HG02798 (cell line): ENCODE data around the gene HLA-DMA.
A peak's percentile ranks its signal among the peaks of the same experiment; 100 is the strongest.

ENCODE experiments used
- ATAC-seq: cut with Tn5 transposase; IDR thresholded peaks from one replicate; pipeline ENCODE4 v1.9.1; 2021; ENCODE audit warnings: mild to moderate bottlenecking; ENCODE audit not compliant: unreplicated experiment, poor library complexity

Gene HLA-DMA

DNA sequence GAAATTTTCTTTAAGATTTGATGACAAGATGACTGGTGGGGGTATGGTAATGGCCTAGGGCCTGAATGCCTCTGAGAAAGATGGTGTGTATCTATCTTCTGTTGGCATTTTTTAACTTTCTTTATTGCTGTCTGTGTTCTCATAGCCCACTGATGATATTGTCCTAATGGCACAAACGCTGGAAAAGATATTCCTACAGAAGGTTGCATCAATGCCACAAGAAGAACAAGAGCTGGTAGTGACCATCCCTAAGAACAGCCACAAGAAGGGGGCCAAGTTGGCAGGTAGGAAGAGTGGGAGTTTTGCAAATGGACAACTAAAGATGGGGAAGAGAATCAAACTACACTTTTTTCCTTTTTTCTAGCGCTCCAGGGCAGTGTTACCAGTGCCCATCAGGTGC lies 23.0 kb upstream of the HLA-DMA start:
- no peak for ATAC-seq

GRCh38 chr6:32974541-32975308 lies 21.8 kb upstream of the HLA-DMA start:
- ATAC-seq: no peak

DNA sequence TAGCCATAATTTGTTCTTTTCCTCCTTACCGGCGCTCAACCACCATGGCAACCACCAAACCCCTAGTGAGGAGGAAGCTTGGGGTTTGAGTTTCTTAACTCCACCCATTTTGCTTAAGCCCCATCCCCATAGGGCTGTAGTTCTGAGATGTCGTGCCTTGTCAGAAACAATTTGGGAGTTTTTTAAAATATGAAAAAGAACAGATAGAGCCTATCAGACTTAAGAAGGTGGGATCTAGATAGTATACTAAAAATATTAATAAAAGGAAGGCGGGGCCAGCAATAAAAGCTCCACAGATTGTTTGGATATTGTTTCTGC lies 21.1 kb upstream of the HLA-DMA start:
- no peak for ATAC-seq

GRCh38 chr6:32973144-32974015 lies 20.5 kb upstream of the HLA-DMA start:
- no peak for ATAC-seq

DNA sequence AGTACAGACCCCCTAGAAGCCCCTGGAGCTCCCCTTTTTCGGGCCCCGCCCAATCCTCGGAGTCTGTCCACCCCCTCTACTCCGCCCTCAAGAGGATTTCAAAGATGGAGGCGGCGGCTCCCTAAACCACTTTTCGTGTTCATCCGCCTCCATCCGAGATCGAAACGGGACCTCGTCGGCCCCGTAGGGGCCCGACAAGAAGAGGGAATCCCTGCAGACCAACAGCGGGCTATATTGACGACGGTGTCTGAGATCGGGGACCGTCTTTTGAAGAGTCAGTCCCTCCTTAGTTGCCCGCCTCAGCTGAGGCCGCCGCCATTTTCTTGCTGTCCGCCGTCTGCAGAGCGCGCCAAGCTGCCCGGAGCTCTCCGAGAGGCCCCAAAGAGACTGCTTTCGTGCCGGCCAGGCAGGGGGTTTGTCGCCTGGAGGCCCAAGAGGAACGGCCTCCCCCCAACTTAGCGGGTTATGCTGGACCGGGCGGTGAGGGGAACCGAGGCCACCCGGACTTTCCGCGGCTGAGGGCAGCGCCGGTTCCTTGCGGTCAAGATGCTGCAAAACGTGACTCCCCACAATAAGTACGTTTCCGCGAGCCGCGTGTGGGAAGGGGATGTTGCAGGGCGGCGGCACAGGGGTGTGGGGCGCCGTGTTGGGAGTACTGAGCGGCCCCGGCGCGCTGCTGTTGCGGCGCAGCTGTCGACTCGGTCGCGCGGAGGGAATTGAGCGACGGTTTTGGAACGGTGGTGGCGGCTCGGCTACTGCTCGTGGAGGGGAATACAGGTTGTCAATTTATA lies 19.7 kb upstream of the HLA-DMA start:
- ATAC-seq: no peak

GRCh38 chr6:32971581-32972352 lies 18.9 kb upstream of the HLA-DMA start:
- ATAC-seq: peak; percentile 55

DNA sequence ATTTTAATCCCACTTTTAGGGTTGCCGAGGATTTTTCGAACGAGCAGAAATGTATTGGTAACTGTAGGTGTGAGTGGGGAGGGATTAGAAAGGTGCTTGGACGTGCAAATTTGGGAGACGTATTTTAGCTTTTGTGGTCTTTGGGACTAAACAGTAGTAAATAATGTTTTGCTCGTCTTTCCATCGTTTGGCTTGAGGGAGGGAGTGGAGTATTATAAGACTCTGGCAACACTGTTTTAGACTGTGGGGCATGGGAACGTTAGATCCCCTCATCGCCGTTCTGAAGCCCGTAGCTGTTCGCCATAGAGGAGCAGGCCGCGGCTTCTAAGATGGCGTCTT lies 18.3 kb upstream of the HLA-DMA start:
- no peak for ATAC-seq

- ATAC-seq: no peak
Measured at GRCh38 chr6:32970413-32971241, 17.7 kb upstream of the HLA-DMA start.

DNA sequence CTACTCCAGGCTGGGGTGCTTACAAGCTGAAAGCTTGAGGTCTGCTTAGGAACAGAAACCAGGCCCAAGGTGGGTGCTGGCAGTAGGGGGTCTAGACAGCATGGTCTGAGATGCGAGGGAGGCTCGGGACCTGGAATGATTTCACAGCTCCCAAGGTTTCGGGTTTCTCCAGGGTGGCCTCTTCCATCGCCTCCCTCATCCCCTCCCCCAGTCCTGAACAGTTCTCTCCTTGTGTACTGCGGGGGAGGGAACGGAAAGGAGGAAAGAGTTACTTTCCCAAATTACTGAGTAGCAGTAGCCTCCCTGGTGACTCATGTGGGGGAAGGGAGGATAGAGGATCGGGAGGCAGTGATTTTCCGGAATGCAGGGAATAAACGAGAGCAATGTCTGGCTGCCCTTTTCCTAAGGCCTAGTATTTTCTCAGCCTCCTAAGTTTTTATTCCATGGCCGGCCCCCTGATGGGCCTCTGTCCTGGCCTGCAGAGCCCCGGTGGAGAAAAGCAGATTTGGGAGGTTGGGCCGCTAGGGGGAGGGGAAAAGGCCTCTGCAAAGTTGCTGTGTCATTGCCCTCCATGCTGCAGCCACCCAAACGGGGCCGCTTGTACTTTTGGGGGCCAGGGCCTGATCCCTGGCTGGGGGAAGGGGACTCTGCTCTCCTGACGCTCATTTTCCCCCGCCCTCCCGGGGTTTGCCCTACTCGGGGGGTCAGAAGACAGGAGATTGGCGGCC lies 17.0 kb upstream of the HLA-DMA start:
- ATAC-seq: no peak

- ATAC-seq: no peak
Measured at GRCh38 chr6:32968867-32969684, 16.2 kb upstream of the HLA-DMA start.

GRCh38 chr6:32968093-32968866 lies 15.4 kb upstream of the HLA-DMA start, which contains the start of gene BRD2:
Gene BRD2, plus strand, starts transcription at chr6:32968594. Its CDS starts 4,305 bp downstream, at chr6:32972899.
- ATAC-seq: peak; percentile 34

GRCh38 chr6:32967151-32968091 lies 14.5 kb upstream of the HLA-DMA start:
- no peak for ATAC-seq

GRCh38 chr6:32964776-32965175 lies 11.9 kb upstream of the HLA-DMA start:
- no peak for ATAC-seq

- ATAC-seq: no peak
Measured at GRCh38 chr6:32963866-32964265, 11.0 kb upstream of the HLA-DMA start.

- no peak for ATAC-seq
Measured at GRCh38 chr6:32962213-32962826, 9.4 kb upstream of the HLA-DMA start.

DNA sequence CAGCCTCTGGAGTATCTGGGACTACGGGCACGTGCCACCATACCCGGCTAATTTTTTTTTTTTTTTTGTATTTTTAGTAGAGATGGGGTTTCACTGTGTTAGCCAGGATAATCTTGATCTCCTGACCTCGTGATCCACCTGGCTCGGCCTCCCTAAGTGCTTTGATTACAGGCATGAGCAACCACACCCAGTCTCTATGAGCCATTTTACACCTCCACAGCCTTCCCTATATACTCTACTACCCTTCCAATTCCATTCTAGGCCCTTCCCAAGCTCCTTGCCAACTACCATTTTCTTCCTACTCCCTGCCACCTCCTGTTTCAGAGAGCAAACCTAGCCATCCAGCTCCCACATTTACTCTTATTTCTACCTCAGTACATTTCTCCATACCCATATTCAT lies 7.7 kb upstream of the HLA-DMA start:
- ATAC-seq: no peak
